Measurements from ENCODE around the gene PUS1. TPM values are rescaled to one million over a fixed set of nuclear protein-coding genes. Genes with fewer than 3 reads are reported as not detected.

Gene PUS1
- total and polyA plus RNA-seq, 8 donors, result 7.6 to 35.4 (median 14.7) TPM

- 93 to 97% methylated on average over 8 of the region's 8 CpGs for WGBS, 2 donors
- Histone ChIP-seq H3K36me3 (peaks cover 0 to 76% (median 28%) of the 10 kb centered on the region in 3 donors), H3K4me1 (no peaks in the 10 kb centered on the region), H3K4me3 (no peak overlapping the region), H3K27ac (no peak overlapping the region), H3K9me3 (no peaks in the 10 kb centered on the region), H3K27me3 (no peaks in the 10 kb centered on the region)
- no peak for ATAC-seq
- no peak for DNase-seq
- TF ChIP-seq, protein P1, sequence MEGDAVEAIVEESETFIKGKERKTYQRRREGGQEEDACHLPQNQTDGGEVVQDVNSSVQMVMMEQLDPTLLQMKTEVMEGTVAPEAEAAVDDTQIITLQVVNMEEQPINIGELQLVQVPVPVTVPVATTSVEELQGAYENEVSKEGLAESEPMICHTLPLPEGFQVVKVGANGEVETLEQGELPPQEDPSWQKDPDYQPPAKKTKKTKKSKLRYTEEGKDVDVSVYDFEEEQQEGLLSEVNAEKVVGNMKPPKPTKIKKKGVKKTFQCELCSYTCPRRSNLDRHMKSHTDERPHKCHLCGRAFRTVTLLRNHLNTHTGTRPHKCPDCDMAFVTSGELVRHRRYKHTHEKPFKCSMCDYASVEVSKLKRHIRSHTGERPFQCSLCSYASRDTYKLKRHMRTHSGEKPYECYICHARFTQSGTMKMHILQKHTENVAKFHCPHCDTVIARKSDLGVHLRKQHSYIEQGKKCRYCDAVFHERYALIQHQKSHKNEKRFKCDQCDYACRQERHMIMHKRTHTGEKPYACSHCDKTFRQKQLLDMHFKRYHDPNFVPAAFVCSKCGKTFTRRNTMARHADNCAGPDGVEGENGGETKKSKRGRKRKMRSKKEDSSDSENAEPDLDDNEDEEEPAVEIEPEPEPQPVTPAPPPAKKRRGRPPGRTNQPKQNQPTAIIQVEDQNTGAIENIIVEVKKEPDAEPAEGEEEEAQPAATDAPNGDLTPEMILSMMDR (IDR thresholded peaks at IDR 0.05), result no peak
- FAIRE-seq, result no peak
- intact Hi-C loops (cut with DNase I), result no loop called here
Observed at GRCh38 chr12:131987552-131987951, 58.5 kb downstream of the PUS1 start.

DNA sequence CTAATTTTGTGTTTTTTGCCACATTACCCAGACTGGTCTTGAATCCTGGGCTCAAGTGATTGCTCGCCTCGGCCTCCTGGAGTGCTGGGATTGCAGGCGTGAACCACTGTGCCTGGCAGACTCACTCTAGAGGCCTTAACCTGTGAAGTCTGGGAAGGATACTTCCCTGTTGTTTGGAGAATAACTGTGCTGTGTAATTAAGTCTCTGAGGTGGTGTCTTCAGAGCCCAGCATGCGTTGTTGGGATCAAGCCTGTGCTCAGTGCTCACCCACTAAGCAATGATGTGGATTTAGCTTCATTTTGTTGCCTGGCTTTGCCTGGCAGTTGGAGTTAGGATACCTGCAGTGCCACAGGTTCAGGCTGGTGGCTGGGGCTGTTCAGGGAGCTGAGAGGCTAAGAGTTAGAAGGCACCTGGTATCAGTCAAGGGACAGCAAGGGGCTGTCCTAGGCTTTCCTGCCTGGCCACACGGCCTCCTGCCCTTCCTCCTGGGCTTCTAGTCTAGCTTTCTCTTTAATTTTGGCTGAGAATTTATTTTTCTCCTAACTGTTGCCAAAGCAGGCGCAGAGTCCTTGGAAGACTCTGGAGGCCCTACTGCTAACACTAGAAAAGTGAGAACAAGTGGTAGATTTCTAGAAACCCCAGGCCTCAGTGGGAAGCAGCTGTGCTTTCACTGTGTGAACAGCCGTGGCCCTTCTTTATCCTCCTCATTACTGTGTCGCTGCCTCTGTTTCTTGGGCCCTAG lies 59.1 kb downstream of the PUS1 start:
- ATAC-seq (no peak), FAIRE-seq (no peak), DNase-seq (no peak)
- TF ChIP-seq, protein P1 (IDR thresholded peaks at IDR 0.05), result no peak
- WGBS, 2 donors, result 92 to 94% methylated on average over 8 of the region's 8 CpGs
- Histone ChIP-seq H3K27ac (no peak overlapping the region), H3K36me3 (peaks cover 0 to 77% (median 28%) of the 10 kb centered on the region in 3 donors), H3K9me3 (no peaks in the 10 kb centered on the region), H3K4me1 (no peaks in the 10 kb centered on the region), H3K27me3 (no peaks in the 10 kb centered on the region), H3K4me3 (no peak overlapping the region)
- intact Hi-C loops (cut with DNase I), result no loop called here

GRCh38 chr12:131989021-131989420 lies 59.9 kb downstream of the PUS1 start:
- 87 to 91% methylated on average over 12 of the region's 12 CpGs for WGBS, 2 donors
- Histone ChIP-seq H3K27ac (no peak overlapping the region), H3K36me3 (peaks cover 2 to 77% (median 28%) of the 10 kb centered on the region in 3 donors), H3K4me1 (no peaks in the 10 kb centered on the region), H3K9me3 (no peaks in the 10 kb centered on the region), H3K27me3 (no peaks in the 10 kb centered on the region), H3K4me3 (no peak overlapping the region)
- no peak for DNase-seq
- TF ChIP-seq, protein P1 (IDR thresholded peaks at IDR 0.05), result no peak
- ATAC-seq, result no peak
- FAIRE-seq, result no peak
- intact Hi-C loops (cut with DNase I), result no loop called here

- Histone ChIP-seq H3K27me3 (no peaks in the 10 kb centered on the region), H3K4me1 (no peaks in the 10 kb centered on the region), H3K27ac (no peak overlapping the region), H3K36me3 (peaks cover 2 to 84% (median 28%) of the 10 kb centered on the region in 3 donors), H3K9me3 (no peaks in the 10 kb centered on the region), H3K4me3 (no peak overlapping the region)
- intact Hi-C loops (cut with DNase I), result no loop called here
- DNase-seq (no peak), FAIRE-seq (no peak), ATAC-seq (no peak)
- 86% methylated on average over 24 of the region's 24 CpGs for WGBS, 2 donors
- TF ChIP-seq, protein P1 (IDR thresholded peaks at IDR 0.05), result no peak
Observed at GRCh38 chr12:131990066-131990979, 61.2 kb downstream of the PUS1 start.
